ENCODE data around the gene DGKQ. TPM values are rescaled to one million over a fixed set of nuclear protein-coding genes. Genes with fewer than 3 reads are reported as not detected.

The DGKQ gene
- total RNA-seq, 4 donors from 2014 or later: 4.8 to 10.2 (median 8.1) TPM

GRCh38 chr4:1018147-1019020 lies 45.0 kb upstream of the DGKQ start:
- no peak for DNase-seq (ENCODE audit: low spot score)
- no peak for ATAC-seq (ENCODE audit: low FRiP score)
- TF ChIP-seq CTCF (IDR thresholded peaks at IDR 0.05): no peak

- ATAC-seq (ENCODE audit: low FRiP score): no peak
- DNase-seq (ENCODE audit: low spot score): no peak
These were observed 44.3 kb upstream of the DGKQ start for GRCh38 chr4:1017706-1018105.

GRCh38 chr4:1017211-1017610 lies 43.8 kb upstream of the DGKQ start:
- no peak for ATAC-seq (ENCODE audit: low FRiP score)

More at GRCh38 chr4:1017706-1018105, 44.3 kb upstream of the DGKQ start:
- no peak for TF ChIP-seq CTCF (IDR thresholded peaks at IDR 0.05)

GRCh38 chr4:1015746-1016145 lies 42.4 kb upstream of the DGKQ start:
- no peak for TF ChIP-seq CTCF (IDR thresholded peaks at IDR 0.05)
- no peak for ATAC-seq (ENCODE audit: low FRiP score)
- DNase-seq (ENCODE audit: low spot score): no peak

More at GRCh38 chr4:1017211-1017610, 43.8 kb upstream of the DGKQ start:
- DNase-seq (ENCODE audit: low spot score): no peak
- TF ChIP-seq CTCF (IDR thresholded peaks at IDR 0.05): no peak

GRCh38 chr4:1015179-1015578 lies 41.8 kb upstream of the DGKQ start:
- no peak for ATAC-seq (ENCODE audit: low FRiP score)
- no peak for DNase-seq (ENCODE audit: low spot score)
- TF ChIP-seq CTCF (IDR thresholded peaks at IDR 0.05): no peak

DNA sequence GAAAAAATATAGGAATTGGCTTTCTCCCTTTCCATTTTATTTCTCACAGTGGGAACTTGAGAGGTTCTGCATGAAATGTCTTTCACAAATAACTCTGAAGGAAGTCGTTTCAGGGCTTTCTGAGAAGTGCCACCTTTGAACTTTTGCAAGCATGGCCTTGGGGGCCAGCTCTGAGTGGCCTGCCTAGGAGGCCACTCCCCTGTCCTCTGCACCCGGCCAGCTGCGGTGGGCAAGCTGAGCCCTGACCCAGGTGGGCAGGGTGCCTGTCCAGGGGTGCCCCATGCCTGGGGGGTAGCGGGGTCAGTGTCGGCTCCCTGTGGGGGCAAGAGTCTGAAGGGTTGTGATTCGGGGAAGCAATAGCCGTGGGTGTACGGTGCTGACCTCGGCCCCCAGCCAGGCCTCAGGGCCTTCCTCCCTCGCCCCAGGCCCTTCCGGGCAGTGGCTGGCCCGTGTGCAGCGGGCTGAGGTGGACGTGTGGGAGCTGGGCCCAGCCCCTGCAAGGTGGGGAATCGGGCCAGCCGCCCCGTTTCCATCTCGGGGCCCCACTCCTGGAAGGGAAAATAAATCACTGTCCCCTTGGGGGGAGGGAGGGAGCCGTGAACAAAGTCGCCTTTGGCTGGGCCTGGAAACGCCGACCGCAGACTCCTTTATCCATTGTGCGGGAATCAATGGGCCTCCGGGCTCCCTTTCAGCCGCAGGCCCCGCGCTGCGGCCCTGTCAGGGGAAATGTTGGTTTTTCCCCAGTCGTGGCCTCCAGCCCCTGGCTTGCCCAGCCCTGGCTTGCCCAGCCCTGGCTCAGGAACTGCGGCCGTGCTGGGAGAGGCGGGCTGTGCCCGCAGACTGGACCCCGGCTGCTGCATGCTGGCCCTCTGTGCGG lies 41.2 kb upstream of the DGKQ start:
- DNase-seq (ENCODE audit: low spot score) (no peak), ATAC-seq (ENCODE audit: low FRiP score) (no peak)
- no peak for TF ChIP-seq CTCF (IDR thresholded peaks at IDR 0.05)

All from omental fat pad (tissue), 4 donors.